NT2/D1 (cell line): Measurements from ENCODE around the gene U2AF1L4.

Experiments used
- SUZ12 ChIP-seq: IDR thresholded peaks from 2 replicates; pipeline ENCODE4 v1.6.1; 2011; ENCODE audit not compliant: insufficient read length, insufficient read depth; ENCODE audit errors: extremely low read depth
- YY1 ChIP-seq: IDR thresholded peaks from 2 replicates; pipeline ENCODE4 v1.6.1; 2011; ENCODE audit not compliant: insufficient read length, insufficient read depth

DNA sequence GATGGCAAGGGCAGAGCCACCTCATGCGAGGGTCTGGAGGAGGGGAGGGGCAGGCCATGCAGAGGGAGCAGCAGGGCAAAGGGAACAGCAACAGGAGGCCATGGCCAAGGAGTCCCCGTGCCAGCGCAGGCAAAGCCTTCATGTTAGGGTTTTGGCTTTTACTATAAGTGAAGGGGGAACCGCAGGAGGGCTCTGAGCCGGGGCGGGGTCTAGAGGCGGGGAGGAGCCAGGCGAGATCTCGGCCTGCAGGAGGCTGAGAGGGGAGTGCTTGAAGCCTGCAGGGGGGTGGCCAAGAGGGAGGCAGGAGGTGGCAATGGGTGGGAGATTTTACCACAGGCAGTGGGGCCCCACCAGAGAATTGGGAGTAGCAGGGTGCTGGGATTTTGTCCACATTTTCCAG, 36.4 kb upstream of the U2AF1L4 start:
- TF ChIP-seq YY1 = no peak
- no peak for TF ChIP-seq SUZ12
